ENCODE measurements around the gene CADPS.

- TF ChIP-seq CTCF (optimal IDR thresholded peaks at IDR 0.05 in 1 of 3, IDR thresholded peaks at IDR 0.05 in 1 of 3, conservative IDR thresholded peaks at IDR 0.05 in 1 of 3; ENCODE audit: extremely low read depth in 1 of 3, insufficient read depth in 2 of 3, low read length in 3 of 3) (no peak), EZH2 (IDR thresholded peaks at IDR 0.05; ENCODE audit: low read length) (no peak)
Observed at GRCh38 chr3:62577153-62577552, 298.1 kb downstream of the CADPS start.
